GM10266 (cell line): ENCODE measurements around the gene BHLHE23.

Experiments
- DNase-seq: peaks from one replicate; pipeline ENCODE4 v3.0.0; 2012; ENCODE audit errors: extremely low spot score
- TF ChIP-seq, protein P1 (sequence below): IDR thresholded peaks from 2 replicates; pipeline ENCODE4 v1.5.1; 2012; ENCODE audit warnings: mild to moderate bottlenecking, low read depth; ENCODE audit not compliant: control insufficient read depth, insufficient read depth; ENCODE audit errors: missing control alignments

The BHLHE23 gene

DNA sequence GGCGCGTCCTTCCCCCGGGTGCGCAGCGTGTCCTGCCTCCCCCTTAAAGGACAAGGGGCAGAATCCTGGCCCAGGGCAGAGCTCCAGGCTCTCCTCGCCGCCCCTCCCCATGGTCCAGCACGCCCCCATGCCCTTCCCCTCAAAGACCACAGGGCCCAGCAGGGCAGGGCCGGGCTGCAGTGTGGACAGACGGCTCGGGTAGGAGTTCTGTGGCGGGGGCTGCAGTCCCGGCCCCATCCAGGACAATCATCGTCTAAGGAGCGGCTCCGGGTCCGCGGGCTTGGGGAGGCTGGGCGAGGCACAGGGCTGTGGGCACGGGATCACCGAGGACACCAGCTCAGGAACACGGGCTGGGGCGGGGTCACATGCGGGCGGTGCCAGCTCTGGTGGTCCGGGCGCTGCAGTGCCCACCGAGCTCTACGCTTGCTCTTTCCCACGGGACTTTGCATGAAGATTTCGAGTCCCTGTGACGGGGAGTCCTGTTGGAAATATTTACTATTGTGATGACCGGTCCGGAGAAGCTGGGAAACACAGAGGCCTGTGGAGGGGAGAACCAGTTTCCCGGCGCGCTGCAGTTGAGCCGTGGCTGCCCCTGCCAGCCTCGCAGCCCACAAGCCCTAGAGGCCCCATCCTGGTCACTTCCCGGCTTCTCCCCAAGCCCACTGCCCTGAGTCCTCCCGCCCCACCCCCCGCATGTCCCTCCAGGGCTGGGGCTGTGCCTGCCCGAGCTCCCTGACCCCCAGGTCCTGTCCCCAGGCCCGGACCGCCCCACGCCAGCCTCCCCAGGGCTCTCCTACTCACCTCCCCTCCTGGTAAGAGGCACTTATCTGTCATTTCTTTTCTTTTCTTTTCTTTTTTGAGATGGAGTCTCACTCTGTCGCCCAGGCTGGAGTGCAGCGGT is 33.7 kb downstream of the BHLHE23 start:
- TF ChIP-seq, protein P1, sequence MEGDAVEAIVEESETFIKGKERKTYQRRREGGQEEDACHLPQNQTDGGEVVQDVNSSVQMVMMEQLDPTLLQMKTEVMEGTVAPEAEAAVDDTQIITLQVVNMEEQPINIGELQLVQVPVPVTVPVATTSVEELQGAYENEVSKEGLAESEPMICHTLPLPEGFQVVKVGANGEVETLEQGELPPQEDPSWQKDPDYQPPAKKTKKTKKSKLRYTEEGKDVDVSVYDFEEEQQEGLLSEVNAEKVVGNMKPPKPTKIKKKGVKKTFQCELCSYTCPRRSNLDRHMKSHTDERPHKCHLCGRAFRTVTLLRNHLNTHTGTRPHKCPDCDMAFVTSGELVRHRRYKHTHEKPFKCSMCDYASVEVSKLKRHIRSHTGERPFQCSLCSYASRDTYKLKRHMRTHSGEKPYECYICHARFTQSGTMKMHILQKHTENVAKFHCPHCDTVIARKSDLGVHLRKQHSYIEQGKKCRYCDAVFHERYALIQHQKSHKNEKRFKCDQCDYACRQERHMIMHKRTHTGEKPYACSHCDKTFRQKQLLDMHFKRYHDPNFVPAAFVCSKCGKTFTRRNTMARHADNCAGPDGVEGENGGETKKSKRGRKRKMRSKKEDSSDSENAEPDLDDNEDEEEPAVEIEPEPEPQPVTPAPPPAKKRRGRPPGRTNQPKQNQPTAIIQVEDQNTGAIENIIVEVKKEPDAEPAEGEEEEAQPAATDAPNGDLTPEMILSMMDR = no peak
- no peak for DNase-seq

DNA sequence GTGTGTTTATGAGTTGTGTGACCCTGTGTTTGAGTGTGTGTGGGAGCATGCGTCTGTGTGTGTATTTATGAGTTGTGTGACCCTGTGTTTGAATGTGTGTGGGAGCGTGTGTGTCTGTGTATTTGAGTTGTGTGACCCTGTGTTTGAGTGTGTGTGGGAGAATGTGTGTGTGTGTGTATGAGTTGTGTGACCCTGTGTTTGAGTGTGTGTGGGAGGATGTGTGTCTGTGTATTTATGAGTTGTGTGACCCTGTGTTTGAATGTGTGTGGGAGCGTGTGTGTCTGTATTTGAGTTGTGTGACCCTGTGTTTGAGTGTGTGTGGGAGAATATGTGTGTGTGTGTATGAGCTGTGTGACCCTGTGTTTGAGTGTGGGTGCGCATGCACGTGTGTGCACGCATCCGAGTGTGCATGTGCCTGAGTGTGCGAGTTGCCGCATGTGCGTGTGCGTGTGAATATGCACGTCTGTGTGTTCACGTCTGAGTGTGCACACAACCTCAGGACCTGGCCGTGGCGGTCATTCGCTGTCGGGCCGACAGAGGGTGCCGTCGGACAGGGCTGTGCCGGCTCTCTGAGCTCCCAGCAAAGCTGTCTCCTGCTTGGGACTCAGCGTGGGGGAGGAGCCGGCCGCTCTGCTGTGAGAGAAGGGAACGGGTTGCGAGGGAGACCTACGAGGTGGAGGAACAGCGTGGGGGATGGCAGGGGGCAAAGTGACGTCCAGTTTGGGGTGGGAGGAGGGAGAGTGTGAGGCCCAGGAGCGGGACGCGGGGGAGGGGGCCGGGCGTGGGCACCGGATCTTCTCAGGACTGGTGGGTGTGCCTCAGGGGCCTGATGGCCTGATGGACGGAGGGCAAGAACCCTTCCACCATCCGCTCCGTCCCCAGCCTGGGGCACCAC is 34.6 kb downstream of the BHLHE23 start:
- DNase-seq = peak; percentile 93

DNA sequence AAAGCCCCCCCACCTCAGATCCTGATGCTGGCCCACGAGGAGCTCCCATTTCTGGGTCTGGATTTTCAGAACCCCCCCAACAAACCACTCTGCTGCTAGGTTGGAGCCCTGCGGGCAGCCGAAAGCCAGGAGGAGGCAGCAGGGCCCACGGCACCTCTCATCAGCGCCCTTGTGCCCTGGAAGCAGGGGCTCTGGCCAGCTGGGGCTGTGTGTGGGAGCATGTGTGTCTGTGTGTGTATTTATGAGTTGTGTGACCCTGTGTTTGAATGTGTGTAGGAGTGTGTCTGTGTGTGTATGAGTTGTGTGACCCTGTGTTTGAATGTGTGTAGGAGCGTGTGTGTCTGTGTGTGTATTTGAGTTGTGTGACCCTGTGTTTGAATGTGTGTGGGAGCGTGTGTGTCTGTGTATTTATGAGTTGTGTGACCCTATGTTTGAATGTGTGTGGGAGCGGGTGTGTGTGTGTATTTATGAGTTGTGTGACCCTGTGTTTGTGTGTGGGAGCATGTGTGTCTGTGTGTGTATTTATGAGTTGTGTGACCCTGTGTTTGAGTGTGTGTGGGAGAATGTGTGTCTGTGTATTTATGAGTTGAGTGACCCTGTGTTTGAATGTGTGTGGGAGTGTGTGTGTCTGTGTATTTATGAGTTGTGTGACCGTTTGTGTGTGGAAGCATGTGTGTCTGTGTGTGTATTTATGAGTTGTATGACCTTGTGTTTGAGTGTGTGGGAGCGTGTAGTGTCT is 35.4 kb downstream of the BHLHE23 start:
- no peak for DNase-seq
- TF ChIP-seq, protein P1 = no peak

More for the DNA sequence above, 34.6 kb downstream of the BHLHE23 start:
- TF ChIP-seq, protein P1 = peak; percentile 98

DNA sequence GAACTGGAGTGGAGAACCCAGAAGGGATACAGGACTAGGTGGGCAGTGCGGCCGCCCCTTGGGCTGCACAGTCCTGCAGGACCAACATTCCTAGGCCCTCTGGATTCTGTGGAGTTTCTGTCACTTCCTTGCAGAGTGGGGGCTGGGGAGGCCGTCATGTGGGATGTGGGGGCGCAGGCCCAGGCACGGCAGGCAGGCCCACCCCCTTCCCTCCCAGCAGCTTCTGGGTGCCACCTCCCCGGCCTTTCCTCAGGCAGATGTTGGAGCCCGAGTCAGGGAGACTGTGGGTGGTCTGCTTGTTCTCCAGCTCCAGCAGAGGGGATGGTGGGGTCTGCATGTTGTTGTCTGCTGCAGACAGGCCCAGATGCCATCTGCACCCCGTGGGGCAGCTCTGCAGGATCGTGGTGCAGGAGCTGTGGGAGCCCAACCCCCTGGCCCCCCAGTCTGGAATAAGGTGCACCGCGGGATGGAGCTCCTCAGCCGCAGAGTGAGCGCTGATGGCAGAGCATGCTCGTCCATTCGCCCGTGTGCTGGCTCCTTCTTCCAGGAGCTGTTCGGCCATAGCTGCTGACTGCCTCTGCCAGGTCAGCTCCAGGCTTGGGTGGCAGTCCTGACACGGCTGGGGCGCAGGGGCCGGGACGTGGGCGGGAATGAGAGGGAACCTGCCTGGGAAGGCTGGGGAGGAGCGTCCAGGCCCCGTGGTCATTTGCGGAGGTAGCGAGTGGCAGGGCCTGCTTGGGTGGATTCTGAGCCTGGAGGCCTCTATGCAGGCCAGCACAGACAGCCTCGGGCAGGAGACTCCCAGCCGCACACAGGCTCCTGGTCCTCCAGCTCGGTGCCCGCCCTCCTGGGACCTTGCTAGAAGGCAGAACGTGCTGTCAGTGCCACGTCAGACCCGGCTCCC is 36.2 kb downstream of the BHLHE23 start:
- TF ChIP-seq, protein P1 = no peak
- no peak for DNase-seq

DNA sequence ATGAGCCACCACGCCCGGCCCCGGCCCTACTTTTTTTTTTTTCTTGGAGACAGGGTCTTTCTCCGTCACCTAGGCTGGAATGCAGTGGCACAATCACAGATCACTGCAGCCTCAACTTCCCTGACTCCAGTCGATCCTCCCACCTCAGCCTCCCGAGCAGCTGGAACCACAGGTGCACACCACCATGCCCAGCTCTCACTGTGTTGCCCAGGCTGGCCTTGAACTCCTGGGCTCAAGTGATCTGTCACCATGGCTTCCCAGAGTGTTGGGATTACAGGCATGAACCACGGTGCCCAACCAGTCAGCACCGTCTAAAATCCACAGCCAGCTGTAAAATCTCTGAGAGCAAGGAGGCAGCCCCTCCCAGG is 36.8 kb downstream of the BHLHE23 start:
- no peak for DNase-seq
- TF ChIP-seq, protein P1 = no peak

DNA sequence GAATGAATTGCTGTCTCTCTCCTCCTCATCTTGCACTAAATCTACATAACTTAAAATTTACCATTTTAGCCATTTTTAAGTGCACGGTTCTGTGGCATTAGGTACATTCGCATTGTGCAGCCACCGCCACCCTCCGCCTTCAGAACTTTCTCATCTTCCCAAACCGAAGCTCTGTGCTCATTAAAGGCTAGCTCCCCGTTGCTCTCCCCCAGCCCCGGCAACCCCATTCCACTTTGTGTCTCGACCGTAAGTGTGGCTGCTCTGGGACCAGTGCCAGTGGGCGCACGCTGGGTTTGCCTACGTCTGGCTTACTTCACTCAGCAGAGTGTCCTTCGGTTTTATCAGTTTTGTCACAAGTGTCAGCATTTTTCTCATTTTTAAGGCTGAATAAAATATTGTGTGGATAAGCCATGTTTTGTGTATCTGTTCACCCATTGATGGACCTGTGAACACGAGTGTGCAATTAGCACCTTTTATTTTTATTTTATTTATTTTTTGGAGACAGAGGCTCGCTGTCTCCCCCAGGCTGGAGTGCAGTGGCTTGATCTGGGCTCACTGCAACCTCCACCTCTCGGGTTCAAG is 37.5 kb downstream of the BHLHE23 start:
- TF ChIP-seq, protein P1 = no peak
- DNase-seq = no peak
